Measurements from ENCODE around the gene GAGE12D. TPM values are rescaled to one million over a fixed set of nuclear protein-coding genes. Genes with fewer than 3 reads are reported as not detected.
"Not testable (repeated sequence)": the region's sequence is repeated elsewhere in the genome, so short reads cannot be mapped to it uniquely, and the experiment has no call there.

Gene GAGE12D
- total and polyA plus RNA-seq, 2 experiments from 2014 or later, result not detected

DNA sequence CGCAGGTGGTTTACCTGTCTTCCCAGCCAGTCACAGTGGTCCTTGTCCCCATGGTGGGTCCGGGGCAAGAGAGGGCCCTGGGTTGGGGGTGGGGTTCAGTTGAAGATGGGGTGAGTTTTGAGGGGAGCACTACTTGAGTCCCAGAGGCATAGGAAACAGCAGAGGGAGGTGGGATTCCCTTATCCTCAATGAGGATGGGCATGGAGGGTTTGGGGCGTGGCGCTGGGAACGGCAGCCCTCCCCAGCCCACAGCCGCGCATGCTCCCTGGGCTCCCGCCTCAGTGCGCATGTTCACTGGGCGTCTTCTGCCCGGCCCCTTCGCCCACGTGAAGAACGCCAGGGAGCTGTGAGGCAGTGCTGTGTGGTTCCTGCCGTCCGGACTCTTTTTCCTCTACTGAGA, 38.1 kb downstream of the GAGE12D start, which contains the start of gene GAGE12H:
GAGE12H (plus strand) TSS at position 301 of the 400 bp plus-strand sequence. CDS start 1,155 bp downstream, outside the sequence.
- in situ Hi-C loops (cut with MboI); H3K27ac ChIP-seq; H3K9me2 ChIP-seq (ENCODE audit: insufficient read depth); H3K4me2 ChIP-seq (ENCODE audit: unreplicated experiment); DNase-seq; H3K9me3 ChIP-seq (ENCODE audit: low read depth); H3K79me2 ChIP-seq (ENCODE audit: insufficient read depth); H2AFZ ChIP-seq; H3K27me3 ChIP-seq (replicated peaks; ENCODE audit: insufficient read depth); H3K4me3 ChIP-seq; H3K9ac ChIP-seq; H3K4me1 ChIP-seq (ENCODE audit: insufficient read depth); H3F3A ChIP-seq (ENCODE audit: insufficient read depth); H4K20me1 ChIP-seq (ENCODE audit: insufficient read depth); H3K36me3 ChIP-seq (ENCODE audit: low read depth): not testable (repeated sequence)
- WGBS, 2 experiments (ENCODE audit: low coverage in 1 of 2, low lambda C conversion rate in 2 of 2, missing lambda C conversion rate in 2 of 2), result no CpG with 5 or more reads among the region's 16 CpGs

DNA sequence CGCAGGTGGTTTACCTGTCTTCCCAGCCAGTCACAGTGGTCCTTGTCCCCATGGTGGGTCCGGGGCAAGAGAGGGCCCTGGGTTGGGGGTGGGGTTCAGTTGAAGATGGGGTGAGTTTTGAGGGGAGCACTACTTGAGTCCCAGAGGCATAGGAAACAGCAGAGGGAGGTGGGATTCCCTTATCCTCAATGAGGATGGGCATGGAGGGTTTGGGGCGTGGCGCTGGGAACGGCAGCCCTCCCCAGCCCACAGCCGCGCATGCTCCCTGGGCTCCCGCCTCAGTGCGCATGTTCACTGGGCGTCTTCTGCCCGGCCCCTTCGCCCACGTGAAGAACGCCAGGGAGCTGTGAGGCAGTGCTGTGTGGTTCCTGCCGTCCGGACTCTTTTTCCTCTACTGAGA, 47.7 kb downstream of the GAGE12D start, which contains the start of gene GAGE2A:
GAGE2A (plus strand) TSS at position 301 of the 400 bp plus-strand sequence. CDS start 1,155 bp downstream, outside the sequence.
- H3K36me3 ChIP-seq (ENCODE audit: low read depth); H3K9me2 ChIP-seq (ENCODE audit: insufficient read depth); DNase-seq; H2AFZ ChIP-seq; H3K27me3 ChIP-seq (replicated peaks; ENCODE audit: insufficient read depth); H3K9ac ChIP-seq; H3K9me3 ChIP-seq (ENCODE audit: low read depth); H3K4me3 ChIP-seq; H4K20me1 ChIP-seq (ENCODE audit: insufficient read depth); in situ Hi-C loops (cut with MboI); H3K4me1 ChIP-seq (ENCODE audit: insufficient read depth); H3K27ac ChIP-seq; H3F3A ChIP-seq (ENCODE audit: insufficient read depth); H3K4me2 ChIP-seq (ENCODE audit: unreplicated experiment); H3K79me2 ChIP-seq (ENCODE audit: insufficient read depth): not testable (repeated sequence)
- WGBS, 2 experiments (ENCODE audit: low coverage in 1 of 2, low lambda C conversion rate in 2 of 2, missing lambda C conversion rate in 2 of 2), result no CpG with 5 or more reads among the region's 16 CpGs

DNA sequence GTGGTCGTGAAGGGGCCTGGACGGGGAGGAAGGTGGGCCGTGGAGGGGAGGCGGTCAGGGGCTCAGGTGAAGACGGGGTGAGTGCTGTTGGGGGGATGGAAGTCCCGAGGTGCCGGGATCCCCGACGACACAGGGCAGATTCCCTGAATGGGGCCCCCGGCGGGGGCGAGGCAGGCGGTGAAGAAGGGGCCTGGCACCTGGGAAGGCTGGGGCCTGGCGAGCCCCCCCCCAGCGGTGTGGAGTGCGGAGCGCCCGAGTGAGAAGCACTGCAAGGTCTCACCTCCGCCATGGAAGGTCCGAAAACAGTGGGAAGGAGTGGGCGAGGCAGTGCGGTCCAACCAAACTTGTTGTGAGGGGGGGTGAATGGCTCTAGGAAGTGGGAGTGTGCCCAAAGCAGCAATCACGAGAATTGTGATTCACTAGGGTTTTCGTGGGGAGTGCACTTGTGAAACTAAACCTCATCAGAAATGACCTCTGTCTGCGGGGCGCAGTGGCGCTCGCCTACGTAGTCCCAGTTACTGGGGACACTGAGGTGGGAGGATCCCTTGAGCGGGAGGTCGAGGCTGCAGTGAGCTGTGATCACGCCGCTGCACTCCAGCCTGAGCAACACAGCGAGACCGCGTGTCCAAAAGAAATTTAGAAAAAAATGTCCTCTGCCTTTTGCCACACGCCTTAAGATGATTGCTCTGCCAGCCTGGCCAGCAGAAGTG, 48.4 kb downstream of the GAGE12D start:
- H3K36me3 ChIP-seq (ENCODE audit: low read depth); H3K27ac ChIP-seq; in situ Hi-C loops (cut with MboI); H3K79me2 ChIP-seq (ENCODE audit: insufficient read depth); DNase-seq; H3K27me3 ChIP-seq (replicated peaks; ENCODE audit: insufficient read depth); H2AFZ ChIP-seq; H3K9ac ChIP-seq; H3K4me2 ChIP-seq (ENCODE audit: unreplicated experiment); H3K9me2 ChIP-seq (ENCODE audit: insufficient read depth); H3F3A ChIP-seq (ENCODE audit: insufficient read depth); H3K4me1 ChIP-seq (ENCODE audit: insufficient read depth); H4K20me1 ChIP-seq (ENCODE audit: insufficient read depth); H3K9me3 ChIP-seq (ENCODE audit: low read depth); H3K4me3 ChIP-seq: not testable (repeated sequence)
- WGBS, 2 experiments (ENCODE audit: low coverage in 1 of 2, low lambda C conversion rate in 2 of 2, missing lambda C conversion rate in 2 of 2), result 67 to 81% methylated on average over 23 to 31 of the region's 37 CpGs

DNA sequence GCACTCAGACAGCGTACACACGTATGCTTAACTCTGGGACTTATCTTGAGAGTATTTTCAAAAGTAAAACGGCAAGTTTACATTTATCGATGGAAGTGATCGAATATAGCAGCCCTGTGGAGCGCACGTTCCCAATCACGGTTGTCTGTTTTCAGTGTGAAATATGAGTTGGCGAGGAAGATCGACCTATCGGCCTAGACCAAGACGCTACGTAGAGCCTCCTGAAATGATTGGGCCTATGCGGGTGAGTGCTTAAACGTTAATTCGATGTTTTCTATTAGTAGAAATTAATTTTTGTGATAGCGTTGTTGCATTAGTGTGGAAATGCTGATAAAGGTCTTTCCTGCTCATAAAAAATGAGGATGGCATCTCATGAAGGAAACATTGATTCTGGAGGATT, 49.0 kb downstream of the GAGE12D start:
- in situ Hi-C loops (cut with MboI); H2AFZ ChIP-seq; H3K4me3 ChIP-seq; H3K9ac ChIP-seq; H3K27me3 ChIP-seq (replicated peaks; ENCODE audit: insufficient read depth); H4K20me1 ChIP-seq (ENCODE audit: insufficient read depth); H3K27ac ChIP-seq; DNase-seq; H3K4me2 ChIP-seq (ENCODE audit: unreplicated experiment); H3K4me1 ChIP-seq (ENCODE audit: insufficient read depth); H3K9me2 ChIP-seq (ENCODE audit: insufficient read depth); H3F3A ChIP-seq (ENCODE audit: insufficient read depth); H3K79me2 ChIP-seq (ENCODE audit: insufficient read depth); H3K9me3 ChIP-seq (ENCODE audit: low read depth); H3K36me3 ChIP-seq (ENCODE audit: low read depth): not testable (repeated sequence)
- WGBS, 2 experiments (ENCODE audit: low coverage in 1 of 2, low lambda C conversion rate in 2 of 2, missing lambda C conversion rate in 2 of 2), result 65 to 70% methylated on average over 16 to 17 of the region's 17 CpGs

Small RNAs within 50 kb of the gene (small RNA-seq; reads per million reads assigned to genes)
- gene GAGE12B (ENCODE audit: low read depth, low replicate concordance), result not detected

Other genes starting within 250 kb of the GAGE12D start
- gene GAGE10, start 238.1 kb upstream of the GAGE12D start, total RNA-seq (2014; rRNA removed; shearing (Covaris generic)), result not detected in 2 replicates
- gene GAGE10, start 238.1 kb upstream of the GAGE12D start, polyA plus RNA-seq (2016; fragmentation: Nextera tagmentation; extraction: Ambion mirVana), result not detected in 2 replicates
- gene GAGE12J, start 219.7 kb upstream of the GAGE12D start, total RNA-seq (2014; rRNA removed; shearing (Covaris generic)), result not detected in 2 replicates
- not detected in 2 replicates for gene GAGE12J, start 219.7 kb upstream of the GAGE12D start, polyA plus RNA-seq (2016; fragmentation: Nextera tagmentation; extraction: Ambion mirVana)
- gene GAGE13, start 210.2 kb upstream of the GAGE12D start, total RNA-seq (2014; rRNA removed; shearing (Covaris generic)), result not detected in 2 replicates
- not detected in 2 replicates for gene GAGE13, start 210.2 kb upstream of the GAGE12D start, polyA plus RNA-seq (2016; fragmentation: Nextera tagmentation; extraction: Ambion mirVana)
- gene GAGE12C, start 9.6 kb upstream of the GAGE12D start, total RNA-seq (2014; rRNA removed; shearing (Covaris generic)), result not detected in 2 replicates
- not detected in 2 replicates for gene GAGE12C, start 9.6 kb upstream of the GAGE12D start, polyA plus RNA-seq (2016; fragmentation: Nextera tagmentation; extraction: Ambion mirVana)
- gene GAGE12E, start 9.6 kb downstream of the GAGE12D start, total RNA-seq (2014; rRNA removed; shearing (Covaris generic)), result not detected in 2 replicates
- not detected in 2 replicates for gene GAGE12E, start 9.6 kb downstream of the GAGE12D start, polyA plus RNA-seq (2016; fragmentation: Nextera tagmentation; extraction: Ambion mirVana)
- gene GAGE12F, start 19.1 kb downstream of the GAGE12D start, total RNA-seq (2014; rRNA removed; shearing (Covaris generic)), result not detected in 2 replicates
- not detected in 2 replicates for gene GAGE12F, start 19.1 kb downstream of the GAGE12D start, polyA plus RNA-seq (2016; fragmentation: Nextera tagmentation; extraction: Ambion mirVana)
- gene GAGE12G, start 28.7 kb downstream of the GAGE12D start, total RNA-seq (2014; rRNA removed; shearing (Covaris generic)), result not detected in 2 replicates
- not detected in 2 replicates for gene GAGE12G, start 28.7 kb downstream of the GAGE12D start, polyA plus RNA-seq (2016; fragmentation: Nextera tagmentation; extraction: Ambion mirVana)
- gene GAGE12H, start 38.2 kb downstream of the GAGE12D start, total RNA-seq (2014; rRNA removed; shearing (Covaris generic)), result not detected in 2 replicates
- gene GAGE12H, start 38.2 kb downstream of the GAGE12D start, polyA plus RNA-seq (2016; fragmentation: Nextera tagmentation; extraction: Ambion mirVana), result not detected in 2 replicates
- not detected in 2 replicates for gene GAGE2A, start 47.8 kb downstream of the GAGE12D start, total RNA-seq (2014; rRNA removed; shearing (Covaris generic))
- gene GAGE2A, start 47.8 kb downstream of the GAGE12D start, polyA plus RNA-seq (2016; fragmentation: Nextera tagmentation; extraction: Ambion mirVana), result not detected in 2 replicates
- gene GAGE1, start 57.3 kb downstream of the GAGE12D start, total RNA-seq (2014; rRNA removed; shearing (Covaris generic)), result not detected in 2 replicates
- gene GAGE1, start 57.3 kb downstream of the GAGE12D start, polyA plus RNA-seq (2016; fragmentation: Nextera tagmentation; extraction: Ambion mirVana), result not detected in 2 replicates
- not detected in 2 replicates for gene PAGE1, start 154.3 kb downstream of the GAGE12D start, total RNA-seq (2014; rRNA removed; shearing (Covaris generic))
- not detected in 2 replicates for gene PAGE1, start 154.3 kb downstream of the GAGE12D start, polyA plus RNA-seq (2016; fragmentation: Nextera tagmentation; extraction: Ambion mirVana)